ENCODE measurements around the gene LCE6A. TPM values are rescaled to one million over a fixed set of nuclear protein-coding genes. Genes with fewer than 3 reads are reported as not detected.

Gene LCE6A
- total and polyA plus RNA-seq, 9 of the 15 experiments (the other 6 are each of a cell fraction or from before 2014, with no cell fraction given) = not detected

DNA sequence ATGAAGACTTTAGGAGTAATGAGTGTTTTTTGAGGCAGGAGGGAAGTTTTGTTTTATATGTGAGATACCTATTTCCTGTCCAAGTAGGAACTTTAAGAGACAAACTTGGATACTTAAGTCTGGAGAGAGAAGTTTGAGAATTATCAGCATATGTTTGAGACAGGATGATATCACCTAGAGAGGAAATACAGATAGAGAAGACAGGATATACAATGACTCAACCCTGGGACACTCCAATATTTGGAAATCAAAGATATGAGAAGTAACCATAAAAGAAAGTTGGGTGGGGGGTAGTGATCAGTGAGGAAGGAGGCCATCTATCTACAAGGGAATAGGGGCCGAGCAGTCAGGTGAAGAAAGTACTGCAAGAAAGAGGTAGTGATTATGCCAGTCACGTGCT, 23.7 kb downstream of the LCE6A start:
- intact Hi-C loops (cut with micrococcal nuclease) (no loop called here), in situ Hi-C loops (cut with MboI) (no loop called here)
- CTCF ChIA-PET (ENCODE audit: low intra/inter-chr PET ratio) = no interaction called here
- Histone ChIP-seq H3K4me2 (ENCODE audit: insufficient read depth, low read length) (no peak overlapping the region), H3K4me1 (replicated peaks in 1 of 2; ENCODE audit: control insufficient read depth in 2 of 2, insufficient read depth in 2 of 2, low read length in 2 of 2) (no peaks in the 10 kb centered on the region), H3K27ac (ENCODE audit: extremely low read depth, low read depth, low read length) (no peak overlapping the region), H3K9ac (ENCODE audit: insufficient read depth in 1 of 2, low read depth in 2 of 2, low read length in 2 of 2) (no peak overlapping the region), H2AFZ (ENCODE audit: low read depth, low read length) (no peak overlapping the region), H3K9me1 (ENCODE audit: control insufficient read depth, insufficient read depth, low read length) (no peaks in the 10 kb centered on the region), H4K20me1 (replicated peaks; ENCODE audit: control insufficient read depth, insufficient read depth, low read length) (no peaks in the 10 kb centered on the region), H3K9me3 (replicated peaks; ENCODE audit: control insufficient read depth, insufficient read depth, low read depth, low read length) (no peaks in the 10 kb centered on the region), H3K27me3 (ENCODE audit: control insufficient read depth in 2 of 2, insufficient read depth in 2 of 2, low read length in 2 of 2) (no peaks in the 10 kb centered on the region; a peak in 1 of 5 replicates), H3K4me3 (no peak overlapping the region), H3K36me3 (ENCODE audit: control insufficient read depth, insufficient read depth, low read length) (no peaks in the 10 kb centered on the region), H3K79me2 (ENCODE audit: control insufficient read depth, insufficient read depth, low read length) (no peaks in the 10 kb centered on the region)
- FAIRE-seq = no peak
- ATAC-seq = no peak
- no TSS peak for BruUV-seq (replicated peaks)
- DNase-seq (ENCODE audit: extremely low read depth in 1 of 4, low spot score in 3 of 4) = no peak
- 0% methylated on average over 2 of the region's 2 CpGs for WGBS (ENCODE audit: insufficient coverage, low coverage, missing lambda C conversion rate)
- POLR2A ChIA-PET = no interaction called here
- no peak for TF ChIP-seq NR1H2 (CRISPR knock-in tag; IDR thresholded peaks at IDR 0.05)
- no peak for TF ChIP-seq FOS (IDR thresholded peaks at IDR 0.05; ENCODE audit: extremely low read depth, insufficient read length)
- TF ChIP-seq, protein P1, sequence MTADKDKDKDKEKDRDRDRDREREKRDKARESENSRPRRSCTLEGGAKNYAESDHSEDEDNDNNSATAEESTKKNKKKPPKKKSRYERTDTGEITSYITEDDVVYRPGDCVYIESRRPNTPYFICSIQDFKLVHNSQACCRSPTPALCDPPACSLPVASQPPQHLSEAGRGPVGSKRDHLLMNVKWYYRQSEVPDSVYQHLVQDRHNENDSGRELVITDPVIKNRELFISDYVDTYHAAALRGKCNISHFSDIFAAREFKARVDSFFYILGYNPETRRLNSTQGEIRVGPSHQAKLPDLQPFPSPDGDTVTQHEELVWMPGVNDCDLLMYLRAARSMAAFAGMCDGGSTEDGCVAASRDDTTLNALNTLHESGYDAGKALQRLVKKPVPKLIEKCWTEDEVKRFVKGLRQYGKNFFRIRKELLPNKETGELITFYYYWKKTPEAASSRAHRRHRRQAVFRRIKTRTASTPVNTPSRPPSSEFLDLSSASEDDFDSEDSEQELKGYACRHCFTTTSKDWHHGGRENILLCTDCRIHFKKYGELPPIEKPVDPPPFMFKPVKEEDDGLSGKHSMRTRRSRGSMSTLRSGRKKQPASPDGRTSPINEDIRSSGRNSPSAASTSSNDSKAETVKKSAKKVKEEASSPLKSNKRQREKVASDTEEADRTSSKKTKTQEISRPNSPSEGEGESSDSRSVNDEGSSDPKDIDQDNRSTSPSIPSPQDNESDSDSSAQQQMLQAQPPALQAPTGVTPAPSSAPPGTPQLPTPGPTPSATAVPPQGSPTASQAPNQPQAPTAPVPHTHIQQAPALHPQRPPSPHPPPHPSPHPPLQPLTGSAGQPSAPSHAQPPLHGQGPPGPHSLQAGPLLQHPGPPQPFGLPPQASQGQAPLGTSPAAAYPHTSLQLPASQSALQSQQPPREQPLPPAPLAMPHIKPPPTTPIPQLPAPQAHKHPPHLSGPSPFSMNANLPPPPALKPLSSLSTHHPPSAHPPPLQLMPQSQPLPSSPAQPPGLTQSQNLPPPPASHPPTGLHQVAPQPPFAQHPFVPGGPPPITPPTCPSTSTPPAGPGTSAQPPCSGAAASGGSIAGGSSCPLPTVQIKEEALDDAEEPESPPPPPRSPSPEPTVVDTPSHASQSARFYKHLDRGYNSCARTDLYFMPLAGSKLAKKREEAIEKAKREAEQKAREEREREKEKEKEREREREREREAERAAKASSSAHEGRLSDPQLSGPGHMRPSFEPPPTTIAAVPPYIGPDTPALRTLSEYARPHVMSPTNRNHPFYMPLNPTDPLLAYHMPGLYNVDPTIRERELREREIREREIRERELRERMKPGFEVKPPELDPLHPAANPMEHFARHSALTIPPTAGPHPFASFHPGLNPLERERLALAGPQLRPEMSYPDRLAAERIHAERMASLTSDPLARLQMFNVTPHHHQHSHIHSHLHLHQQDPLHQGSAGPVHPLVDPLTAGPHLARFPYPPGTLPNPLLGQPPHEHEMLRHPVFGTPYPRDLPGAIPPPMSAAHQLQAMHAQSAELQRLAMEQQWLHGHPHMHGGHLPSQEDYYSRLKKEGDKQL (CRISPR knock-in tag; IDR thresholded peaks at IDR 0.05; ENCODE audit: borderline replicate concordance) = no peak
- no peak for TF ChIP-seq ZNF696 (CRISPR knock-in tag; conservative IDR thresholded peaks at IDR 0.05)
- no peak for TF ChIP-seq SMC3 (conservative IDR thresholded peaks at IDR 0.05; ENCODE audit: insufficient read depth, low read depth, low read length)
- no peak for TF ChIP-seq ZKSCAN1 (IDR thresholded peaks at IDR 0.05; ENCODE audit: low read depth, low read length)
- TF ChIP-seq BRCA1 (IDR thresholded peaks at IDR 0.05) = no peak
- no peak for TF ChIP-seq BRCA1 (CRISPR knock-in tag; IDR thresholded peaks at IDR 0.05)
- no peak for TF ChIP-seq POLR2H (tag; IDR thresholded peaks at IDR 0.05; ENCODE audit: low read depth)
- TF ChIP-seq, protein P2, sequence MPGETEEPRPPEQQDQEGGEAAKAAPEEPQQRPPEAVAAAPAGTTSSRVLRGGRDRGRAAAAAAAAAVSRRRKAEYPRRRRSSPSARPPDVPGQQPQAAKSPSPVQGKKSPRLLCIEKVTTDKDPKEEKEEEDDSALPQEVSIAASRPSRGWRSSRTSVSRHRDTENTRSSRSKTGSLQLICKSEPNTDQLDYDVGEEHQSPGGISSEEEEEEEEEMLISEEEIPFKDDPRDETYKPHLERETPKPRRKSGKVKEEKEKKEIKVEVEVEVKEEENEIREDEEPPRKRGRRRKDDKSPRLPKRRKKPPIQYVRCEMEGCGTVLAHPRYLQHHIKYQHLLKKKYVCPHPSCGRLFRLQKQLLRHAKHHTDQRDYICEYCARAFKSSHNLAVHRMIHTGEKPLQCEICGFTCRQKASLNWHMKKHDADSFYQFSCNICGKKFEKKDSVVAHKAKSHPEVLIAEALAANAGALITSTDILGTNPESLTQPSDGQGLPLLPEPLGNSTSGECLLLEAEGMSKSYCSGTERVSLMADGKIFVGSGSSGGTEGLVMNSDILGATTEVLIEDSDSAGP (CRISPR knock-in tag; IDR thresholded peaks at IDR 0.05) = no peak
- no peak for TF ChIP-seq OTX1 (CRISPR knock-in tag; IDR thresholded peaks at IDR 0.05)
- no peak for TF ChIP-seq SIN3B (IDR thresholded peaks at IDR 0.05; ENCODE audit: low read depth)
- TF ChIP-seq E2F4 (CRISPR knock-in tag; IDR thresholded peaks at IDR 0.05; ENCODE audit: low read depth) = no peak
- TF ChIP-seq TAF15 (IDR thresholded peaks at IDR 0.05; ENCODE audit: low read depth, low read length) = no peak
- no peak for TF ChIP-seq ZBED1 (IDR thresholded peaks at IDR 0.05)
